H9 (cell line): ENCODE measurements around the gene OSBPL10. TPM values are rescaled to one million over a fixed set of nuclear protein-coding genes. Genes with fewer than 3 reads are reported as not detected.

Experiments
- DNase-seq: peaks from one replicate; pipeline ENCODE4 v3.0.0-alpha.2; 2017
- H2AFZ ChIP-seq: one replicate; pipeline ENCODE4 v1.6.1; 2013; ENCODE audit warnings: mild to moderate bottlenecking, low read length, control low read depth, moderate library complexity
- H2AK5ac ChIP-seq: 2 replicates; pipeline ENCODE4 v1.6.1; 2013; ENCODE audit warnings: low read length, control low read depth, mixed read lengths; ENCODE audit not compliant: insufficient read length
- H2BK120ac ChIP-seq: one replicate; pipeline ENCODE4 v1.6.1; 2013; ENCODE audit warnings: low read depth, mild to moderate bottlenecking, low read length, control low read depth, inconsistent platforms; ENCODE audit not compliant: poor library complexity, severe bottlenecking
- H2BK12ac ChIP-seq: 2 replicates; pipeline ENCODE4 v1.6.1; 2013; ENCODE audit warnings: low read length, control low read depth, mixed read lengths, low read depth; ENCODE audit not compliant: insufficient read length
- H2BK15ac ChIP-seq: 2 replicates; pipeline ENCODE4 v1.6.1; 2013; ENCODE audit warnings: low read depth, low read length, control low read depth
- H2BK20ac ChIP-seq: one replicate; pipeline ENCODE4 v1.6.1; 2013; ENCODE audit warnings: low read depth, mild to moderate bottlenecking, low read length, control low read depth, inconsistent platforms; ENCODE audit not compliant: poor library complexity, severe bottlenecking
- H2BK5ac ChIP-seq: 2 replicates; pipeline ENCODE4 v1.6.1; 2013; ENCODE audit warnings: low read length, control low read depth, mixed read lengths; ENCODE audit not compliant: insufficient read length
- H3K14ac ChIP-seq: 2 replicates; pipeline ENCODE4 v1.6.1; 2013; ENCODE audit warnings: low read length, control low read depth; ENCODE audit not compliant: insufficient read depth
- H3K18ac ChIP-seq: 2 replicates; pipeline ENCODE4 v1.6.1; 2013; ENCODE audit warnings: low read depth, mild to moderate bottlenecking, mixed read lengths, low read length, control low read depth; ENCODE audit not compliant: insufficient read length
- H3K23ac ChIP-seq: 2 replicates; pipeline ENCODE4 v1.6.1; 2013; ENCODE audit warnings: low read length, control low read depth, mixed read lengths, low read depth; ENCODE audit not compliant: insufficient read length
- H3K23me2 ChIP-seq: 2 replicates; pipeline ENCODE4 v1.6.1; 2013; ENCODE audit warnings: low read depth, mild to moderate bottlenecking, mixed read lengths, low read length, control low read depth; ENCODE audit not compliant: insufficient read length, poor library complexity, severe bottlenecking
- H3K27ac ChIP-seq: 2 replicates; pipeline ENCODE4 v1.5.1; 2013; ENCODE audit warnings: low read length, control low read depth, mixed read lengths, low read depth; ENCODE audit not compliant: insufficient read length
- H3K27me3 ChIP-seq: 2 replicates; pipeline ENCODE4 v1.6.1; 2013; ENCODE audit warnings: low read length, control low read depth, inconsistent platforms; ENCODE audit not compliant: insufficient read depth
- H3K4ac ChIP-seq: 2 replicates; pipeline ENCODE4 v1.6.1; 2013; ENCODE audit warnings: low read depth, mild to moderate bottlenecking, control low read depth, inconsistent platforms, low read length, moderate library complexity
- H3K4me1 ChIP-seq: 2 replicates; pipeline ENCODE4 v1.6.1; 2013; ENCODE audit warnings: low read length, control low read depth, inconsistent platforms; ENCODE audit not compliant: insufficient read depth
- H3K4me2 ChIP-seq: 2 replicates; pipeline ENCODE4 v1.6.1; 2013; ENCODE audit warnings: low read length, control low read depth, mixed read lengths; ENCODE audit not compliant: insufficient read length, insufficient read depth
- H3K56ac ChIP-seq: 2 replicates; pipeline ENCODE4 v1.6.1; 2013; ENCODE audit warnings: low read depth, mild to moderate bottlenecking, mixed read lengths, low read length, control low read depth; ENCODE audit not compliant: insufficient read length
- H3K79me1 ChIP-seq: 2 replicates; pipeline ENCODE4 v1.6.1; 2013; ENCODE audit warnings: low read depth, mild to moderate bottlenecking, moderate library complexity, low read length, control low read depth, inconsistent platforms; ENCODE audit not compliant: insufficient read depth, poor library complexity, severe bottlenecking
- H3K79me2 ChIP-seq: 2 replicates; pipeline ENCODE4 v1.6.1; 2013; ENCODE audit warnings: low read length, control low read depth, inconsistent platforms; ENCODE audit not compliant: insufficient read depth
- H3K9ac ChIP-seq: 2 replicates; pipeline ENCODE4 v1.6.1; 2013; ENCODE audit warnings: low read length, control low read depth, mixed read lengths; ENCODE audit not compliant: insufficient read length; ENCODE audit errors: extremely low read depth
- H3K9me3 ChIP-seq: one replicate; pipeline ENCODE4 v1.6.1; 2013; ENCODE audit warnings: low read depth, low read length, inconsistent platforms; ENCODE audit not compliant: control insufficient read depth
- H3T11ph ChIP-seq: one replicate; pipeline ENCODE4 v1.6.1; 2013; ENCODE audit warnings: mild to moderate bottlenecking, low read length, control low read depth, inconsistent platforms
- H4K20me1 ChIP-seq: one replicate; pipeline ENCODE4 v1.6.1; 2013; ENCODE audit not compliant: control insufficient read depth, insufficient read length, insufficient read depth
- H4K5ac ChIP-seq: 2 replicates; pipeline ENCODE4 v1.6.1; 2013; ENCODE audit warnings: low read depth, mild to moderate bottlenecking, mixed read lengths, low read length, control low read depth; ENCODE audit not compliant: insufficient read length
- H4K8ac ChIP-seq: replicated peaks from 2 replicates; pipeline ENCODE4 v1.6.1; 2013; ENCODE audit warnings: low read length, control low read depth, mixed read lengths, low read depth; ENCODE audit not compliant: insufficient read length
- H4K91ac ChIP-seq: 2 replicates; pipeline ENCODE4 v1.6.1; 2013; ENCODE audit warnings: low read depth, mild to moderate bottlenecking, moderate library complexity, mixed read lengths, low read length, control low read depth; ENCODE audit not compliant: insufficient read length
- H3K27ac Mint-ChIP-seq, 3 experiments: 2 replicates in 2 of 3; 3 replicates in 1 of 3; pipeline ENCODE4 v1.8.0; 2020 to 2021; ENCODE audit warnings: mixed read lengths in 3 of 3, mild to moderate bottlenecking in 1 of 3, moderate library complexity in 1 of 3
- H3K27me3 Mint-ChIP-seq: 2 replicates; pipeline ENCODE4 v1.8.0; 2021; ENCODE audit warnings: low read depth, mild to moderate bottlenecking, moderate library complexity, mixed read lengths
- H3K36me3 Mint-ChIP-seq, 3 experiments: 2 replicates in 2 of 3; 3 replicates in 1 of 3; pipeline ENCODE4 v1.8.0; 2020 to 2021; ENCODE audit warnings: low read depth in 3 of 3, mixed read lengths in 3 of 3; ENCODE audit not compliant: insufficient read depth in 1 of 3
- H3K4me1 Mint-ChIP-seq, 2 experiments: 2 replicates each; pipeline ENCODE4 v1.8.0; 2020; ENCODE audit warnings: mixed read lengths in 2 of 2
- H3K4me3 Mint-ChIP-seq, 2 experiments: 2 replicates in 1 of 2; 3 replicates in 1 of 2; pipeline ENCODE4 v1.8.0; 2020 to 2021; ENCODE audit warnings: mild to moderate bottlenecking in 2 of 2, mixed read lengths in 2 of 2, moderate library complexity in 1 of 2
- H3K9me3 Mint-ChIP-seq, 2 experiments: 2 replicates in 1 of 2; 3 replicates in 1 of 2; pipeline ENCODE4 v1.8.0; 2020; ENCODE audit warnings: mild to moderate bottlenecking in 2 of 2, mixed read lengths in 2 of 2, moderate library complexity in 1 of 2
- CTCF ChIP-seq: fragments of 200-600 bp; sonication (generic); conservative IDR thresholded peaks from 3 replicates; pipeline ENCODE4 v1.8.0; 2021; ENCODE audit warnings: antibody characterized with exemption, mild to moderate bottlenecking
- WGBS: extraction: QIAGEN DNeasy Blood & Tissue Kit; methylation state at CpG from one replicate; pipeline ENCODE4 v1.1.7; 2013; ENCODE audit warnings: missing lambda C conversion rate, low lambda C conversion rate, mixed read lengths; ENCODE audit not compliant: insufficient read length; ENCODE audit errors: extremely low coverage; 5-methylcytosine and 5-hydroxymethylcytosine counted together
- total RNA-seq: library from RNA; stranded (reverse); gene quantifications from 2 replicates; pipeline ENCODE4 v1.2.1, GENCODE V29; 2021

Gene OSBPL10
- total RNA-seq, 1 experiment from 2014 or later, result 42.7 TPM

- Histone ChIP-seq H4K5ac (no peak overlapping the region), H2BK120ac (no peak overlapping the region), H3K79me2 (no peaks in the 10 kb centered on the region; the same call in 1 of the 2 replicates), H3T11ph (no peak overlapping the region), H4K20me1 (no peaks in the 10 kb centered on the region), H3K79me1 (no peaks in the 10 kb centered on the region), H3K9me3 (no peaks in the 10 kb centered on the region), H3K56ac (no peak overlapping the region), H4K8ac (no peak overlapping the region), H3K14ac (no peak overlapping the region), H3K18ac (no peak overlapping the region), H2BK5ac (no peak overlapping the region), H2AFZ (no peak overlapping the region), H2BK12ac (no peak overlapping the region), H3K27me3 (no peaks in the 10 kb centered on the region), H2AK5ac (no peak overlapping the region), H3K23me2 (no peaks in the 10 kb centered on the region), H3K4me2 (no peak overlapping the region), H3K9ac (no peak overlapping the region), H2BK15ac (no peak overlapping the region), H2BK20ac (no peak overlapping the region), H3K27ac (no peak overlapping the region), H3K4ac (no peak overlapping the region), H4K91ac (no peak overlapping the region), H3K4me1 (no peaks in the 10 kb centered on the region), H3K23ac (no peak overlapping the region)
- Mint-ChIP-seq H3K27ac (no peak overlapping the region), H3K9me3 (peaks cover 6 to 13% of the 10 kb centered on the region in 2 experiments), H3K36me3 (peaks cover 12 to 20% (median 13%) of the 10 kb centered on the region in 3 experiments), H3K27me3 (no peaks in the 10 kb centered on the region; the same call in 1 of the 2 replicates), H3K4me3 (no peak overlapping the region), H3K4me1 (peaks cover 7 to 17% of the 10 kb centered on the region in 2 experiments)
- TF ChIP-seq CTCF, result no peak
- DNase-seq, result no peak
- WGBS, result no CpG with 5 or more reads among the region's 9 CpGs
Measured at GRCh38 chr3:31709005-31709404, 272.1 kb downstream of the OSBPL10 start.
